IMR-90 (cell line): ENCODE data around the gene F13A1. TPM values are rescaled to one million over a fixed set of nuclear protein-coding genes. Genes with fewer than 3 reads are reported as not detected.

ENCODE experiments used
- ATAC-seq: fragments of 200-7000 bp; cut with Tn5 transposase; 2 replicates; pipeline ENCODE4 v1.9.1; 2020; ENCODE audit warnings: low read depth, mild to moderate bottlenecking, moderate library complexity
- BruUV-seq: library from RNA; stranded (reverse); fragments of 400-500 nt; replicated peaks from 2 replicates; lab custom pipeline; 2021; lab: Mats Ljungman, UMichigan
- CTCF ChIA-PET: fragments of 300-600 bp; formaldehyde crosslinking; extraction: SDS; loops from one replicate; lab custom pipeline; 2021; ENCODE audit warnings: antibody characterized with exemption; lab: Yijun Ruan, JAX
- POLR2A ChIA-PET: fragments of 300-600 bp; sonication (Branson Sonifier 250); formaldehyde crosslinking; loops from one replicate; lab custom pipeline; 2022; ENCODE audit warnings: antibody characterized with exemption; ENCODE audit not compliant: unreplicated experiment; lab: Charles Lee
- DNase-seq: peaks from one replicate; pipeline ENCODE4 v3.0.0; 2013
- H2AFZ ChIP-seq: replicated peaks from 2 replicates; pipeline ENCODE3; 2013; ENCODE audit warnings: low read length, mild to moderate bottlenecking; ENCODE audit not compliant: poor library complexity
- H2AK5ac ChIP-seq: 2 replicates; pipeline ENCODE4 v1.6.1; 2013; ENCODE audit warnings: low read depth, low read length, inconsistent platforms
- H2AK9ac ChIP-seq: replicated peaks from 2 replicates; pipeline ENCODE3; 2013; ENCODE audit warnings: mild to moderate bottlenecking, low read depth, low read length, moderate library complexity; ENCODE audit not compliant: poor library complexity
- H2BK120ac ChIP-seq: 2 replicates; pipeline ENCODE4 v1.6.1; 2013; ENCODE audit warnings: low read depth, low read length, inconsistent platforms
- H2BK15ac ChIP-seq: 3 replicates; pipeline ENCODE4 v1.6.1; 2013; ENCODE audit warnings: low read depth, low read length, inconsistent platforms
- H2BK20ac ChIP-seq: 2 replicates; pipeline ENCODE4 v1.6.1; 2013; ENCODE audit warnings: low read depth, mild to moderate bottlenecking, inconsistent platforms, low read length, moderate library complexity
- H2BK5ac ChIP-seq: 2 replicates; pipeline ENCODE4 v1.6.1; 2013; ENCODE audit warnings: mild to moderate bottlenecking, low read depth, low read length, inconsistent platforms; ENCODE audit not compliant: poor library complexity, severe bottlenecking
- H3K14ac ChIP-seq: replicated peaks from 2 replicates; pipeline ENCODE4 v1.6.1; 2013; ENCODE audit warnings: low read depth, low read length, inconsistent platforms
- H3K18ac ChIP-seq: 2 replicates; pipeline ENCODE4 v1.6.1; 2013; ENCODE audit warnings: low read depth, low read length, control low read depth
- H3K23ac ChIP-seq: 2 replicates; pipeline ENCODE4 v1.6.1; 2013; ENCODE audit warnings: low read depth, low read length, inconsistent platforms
- H3K27ac ChIP-seq: 2 replicates; pipeline ENCODE4 v1.5.1; 2013; ENCODE audit warnings: mild to moderate bottlenecking, control low read depth, low read length; ENCODE audit not compliant: insufficient read depth
- H3K27me3 ChIP-seq: 2 replicates; pipeline ENCODE4 v1.6.1; 2013; ENCODE audit warnings: low read length; ENCODE audit not compliant: control insufficient read depth, insufficient read depth
- H3K36me3 ChIP-seq: 2 replicates; pipeline ENCODE4 v1.6.1; 2013; ENCODE audit warnings: low read length, mixed read lengths; ENCODE audit not compliant: control insufficient read depth, insufficient read depth
- H3K4ac ChIP-seq: 2 replicates; pipeline ENCODE4 v1.6.1; 2013; ENCODE audit warnings: low read depth, low read length, inconsistent platforms
- H3K4me1 ChIP-seq: 2 replicates; pipeline ENCODE4 v1.6.1; 2013; ENCODE audit warnings: low read length, mixed read lengths; ENCODE audit not compliant: control insufficient read depth, insufficient read depth
- H3K4me2 ChIP-seq: 2 replicates; pipeline ENCODE4 v1.6.1; 2013; ENCODE audit warnings: low read depth, mild to moderate bottlenecking, control low read depth, low read length, moderate library complexity
- H3K4me3 ChIP-seq: 2 replicates; pipeline ENCODE4 v1.5.1; 2013; ENCODE audit warnings: low read depth, mild to moderate bottlenecking, control low read depth, low read length, moderate library complexity; ENCODE audit not compliant: insufficient read depth
- H3K56ac ChIP-seq: 2 replicates; pipeline ENCODE4 v1.6.1; 2013; ENCODE audit warnings: low read length, inconsistent platforms; ENCODE audit not compliant: insufficient read depth; ENCODE audit errors: extremely low read depth
- H3K79me1 ChIP-seq, 2 experiments: 2 replicates each; pipeline ENCODE4 v1.6.1; 2013; ENCODE audit warnings: low read length in 2 of 2, inconsistent platforms in 1 of 2, low read depth in 1 of 2
- H3K9ac ChIP-seq: 2 replicates; pipeline ENCODE4 v1.6.1; 2013; ENCODE audit warnings: low read depth, low read length, control low read depth
- H3K9me1 ChIP-seq: 2 replicates; pipeline ENCODE4 v1.6.1; 2013; ENCODE audit warnings: low read length, inconsistent platforms; ENCODE audit not compliant: insufficient read depth
- H3K9me3 ChIP-seq: 2 replicates; pipeline ENCODE4 v1.6.1; 2013; ENCODE audit warnings: low read length; ENCODE audit not compliant: control insufficient read depth, insufficient read depth
- H4K20me1 ChIP-seq: 2 replicates; pipeline ENCODE4 v1.6.1; 2013; ENCODE audit warnings: low read length, inconsistent platforms; ENCODE audit not compliant: insufficient read depth
- H4K5ac ChIP-seq: 2 replicates; pipeline ENCODE4 v1.6.1; 2013; ENCODE audit warnings: mild to moderate bottlenecking, low read depth, low read length, control low read depth
- H4K8ac ChIP-seq, 2 experiments: 2 replicates each; pipeline ENCODE4 v1.6.1; 2013; ENCODE audit warnings: low read depth in 2 of 2, low read length in 2 of 2, control low read depth in 1 of 2, inconsistent platforms in 1 of 2
- H4K91ac ChIP-seq: 2 replicates; pipeline ENCODE4 v1.6.1; 2013; ENCODE audit warnings: low read depth, low read length, inconsistent platforms; ENCODE audit not compliant: insufficient read depth
- BHLHE40 ChIP-seq: fragments of 150-350 bp; IDR thresholded peaks from 2 replicates; pipeline ENCODE4 v1.6.1; 2016; ENCODE audit warnings: mild to moderate bottlenecking, low read depth, low read length
- CEBPB ChIP-seq: IDR thresholded peaks from 2 replicates; pipeline ENCODE4 v1.6.1; 2012; ENCODE audit warnings: low read depth, low read length, improper control_type of control experiment
- CHD1 ChIP-seq: IDR thresholded peaks from 2 replicates; pipeline ENCODE4 v1.6.1; 2012; ENCODE audit warnings: low read depth, low read length, improper control_type of control experiment
- CTCF ChIP-seq: conservative IDR thresholded peaks from 2 replicates; pipeline ENCODE4 v1.5.1; 2012; ENCODE audit warnings: mild to moderate bottlenecking, low read depth, low read length, improper control_type of control experiment
- ELK1 ChIP-seq: fragments of 150-350 bp; IDR thresholded peaks from 2 replicates; pipeline ENCODE4 v1.6.1; 2016; ENCODE audit warnings: low read depth, mild to moderate bottlenecking, low read length, moderate library complexity, borderline replicate concordance
- FOS ChIP-seq: fragments of 150-350 bp; IDR thresholded peaks from 2 replicates; pipeline ENCODE4 v1.6.1; 2016; ENCODE audit warnings: low read depth, low read length
- MAFK ChIP-seq: IDR thresholded peaks from 2 replicates; pipeline ENCODE4 v1.6.1; 2012; ENCODE audit warnings: low read depth, low read length, improper control_type of control experiment
- MAZ ChIP-seq: IDR thresholded peaks from 2 replicates; pipeline ENCODE4 v1.6.1; 2012; ENCODE audit warnings: low read depth, mild to moderate bottlenecking, low read length, improper control_type of control experiment, moderate library complexity, borderline replicate concordance
- MXI1 ChIP-seq: IDR thresholded peaks from 2 replicates; pipeline ENCODE4 v1.6.1; 2012; ENCODE audit warnings: low read depth, mild to moderate bottlenecking, low read length, moderate library complexity, borderline replicate concordance
- NFE2L2 ChIP-seq: fragments of 150-350 bp; IDR thresholded peaks from 2 replicates; pipeline ENCODE4 v1.6.1; 2016; ENCODE audit warnings: low read depth, mild to moderate bottlenecking, low read length
- POLR2A ChIP-seq: IDR thresholded peaks from 2 replicates; pipeline ENCODE4 v1.6.1; 2012; ENCODE audit warnings: mild to moderate bottlenecking, low read depth, low read length
- RAD21 ChIP-seq: IDR thresholded peaks from 2 replicates; pipeline ENCODE4 v1.6.1; 2012; ENCODE audit warnings: low read length, improper control_type of control experiment
- RCOR1 ChIP-seq: IDR thresholded peaks from 2 replicates; pipeline ENCODE4 v1.6.1; 2012; ENCODE audit warnings: mild to moderate bottlenecking, low read length, improper control_type of control experiment; ENCODE audit not compliant: insufficient replicate concordance
- RFX5 ChIP-seq: IDR thresholded peaks from 2 replicates; pipeline ENCODE4 v1.8.0; 2012; ENCODE audit warnings: low read depth, mild to moderate bottlenecking, low read length, moderate library complexity
- SMC3 ChIP-seq: fragments of 150-350 bp; IDR thresholded peaks from 2 replicates; pipeline ENCODE4 v1.6.1; 2016; ENCODE audit warnings: low read depth, mild to moderate bottlenecking, antibody characterized with exemption, low read length, moderate library complexity
- USF2 ChIP-seq: fragments of 150-350 bp; IDR thresholded peaks from 2 replicates; pipeline ENCODE4 v1.6.1; 2017; ENCODE audit warnings: mild to moderate bottlenecking, antibody characterized with exemption, low read length, low read depth
- WGBS, 2 experiments: methylation state at CpG; one replicate each; pipeline versions ENCODE4 v1.1.5 to v1.1.7; 2013; ENCODE audit warnings: missing lambda C conversion rate in 2 of 2; ENCODE audit not compliant: insufficient read length in 1 of 2; ENCODE audit errors: extremely low coverage in 2 of 2; 5-methylcytosine and 5-hydroxymethylcytosine counted together
- dilution Hi-C: fragments of 300-500 bp; cut with HindIII; formaldehyde crosslinking; loops from one replicate; pipeline ENCODE4 v1.14.3; 2018; ENCODE audit warnings: low sequenced_read_pairs; ENCODE audit not compliant: unreplicated experiment
- in situ Hi-C: fragments of 300-500 bp; cut with MboI; formaldehyde crosslinking; loops from 3 replicates; pipeline ENCODE4 v1.14.3; 2019; ENCODE audit warnings: low sequenced_read_pairs, inconsistent platforms, mixed read lengths
- intact Hi-C: fragments of 100-400 bp; cut with micrococcal nuclease; formaldehyde crosslinking; loops from 2 replicates; pipeline ENCODE4 v1.10.0; 2022
- polyA plus RNA-seq, 3 experiments: library from polyadenylated mRNA; depleted of rRNA; stranded (reverse); fragments of >200 nt; gene quantifications; 2 replicates each; pipeline ENCODE4 v1.2.3, GENCODE V29; 2012; ENCODE audit warnings: low replicate concordance in 1 of 3
- total RNA-seq: library from RNA; depleted of rRNA; stranded (reverse); fragments of >200 nt; gene quantifications from 2 replicates; pipeline ENCODE4 v1.2.3, GENCODE V29; 2012

Gene F13A1
- total and polyA plus RNA-seq, 2 of the 4 experiments (the other 2 are of a cell fraction): not detected

GRCh38 chr6:6230286-6230685 is 90.2 kb downstream of the F13A1 start:
- Histone ChIP-seq H3K9me3 (peaks cover 11% of the 10 kb centered on the region; the same call in 1 of the 2 replicates), H3K27ac (no peak overlapping the region), H4K8ac (no peak overlapping the region), H2BK20ac (no peak overlapping the region), H2AK9ac (no peak overlapping the region), H3K9ac (no peak overlapping the region), H3K27me3 (no peaks in the 10 kb centered on the region), H3K4me3 (no peak overlapping the region), H3K56ac (no peak overlapping the region), H3K79me1 (no peaks in the 10 kb centered on the region), H3K4me1 (no peaks in the 10 kb centered on the region), H2BK120ac (no peak overlapping the region), H3K4me2 (no peak overlapping the region), H2AFZ (no peak overlapping the region), H4K20me1 (no peaks in the 10 kb centered on the region), H3K9me1 (no peaks in the 10 kb centered on the region), H3K14ac (no peak overlapping the region), H3K4ac (no peak overlapping the region), H2AK5ac (no peak overlapping the region), H3K36me3 (no peaks in the 10 kb centered on the region), H3K18ac (no peak overlapping the region), H3K23ac (no peak overlapping the region), H2BK5ac (no peak overlapping the region), H4K5ac (no peak overlapping the region), H2BK15ac (no peak overlapping the region), H4K91ac (no peak overlapping the region)
- ATAC-seq: no peak
- DNase-seq: no peak
- POLR2A ChIA-PET: no interaction called here
- BruUV-seq: no TSS peak
- TF ChIP-seq MAZ: no peak
- no peak for TF ChIP-seq FOS
- no peak for TF ChIP-seq USF2
- no peak for TF ChIP-seq CEBPB
- TF ChIP-seq MAFK: no peak
- TF ChIP-seq RFX5: no peak
- no peak for TF ChIP-seq MXI1
- TF ChIP-seq SMC3: no peak
- TF ChIP-seq RCOR1: no peak
- TF ChIP-seq CHD1: no peak
- TF ChIP-seq RAD21: no peak
- TF ChIP-seq NFE2L2: no peak
- TF ChIP-seq CTCF: no peak
- no peak for TF ChIP-seq BHLHE40
- no peak for TF ChIP-seq ELK1
- TF ChIP-seq POLR2A: no peak
- in situ Hi-C loops (no loop called here), intact Hi-C loops (no loop called here), dilution Hi-C loops (no loop called here)
- CTCF ChIA-PET: no interaction called here
- no CpG with 5 or more reads among the region's 1 CpG for WGBS, 2 experiments
